Activated CD4-positive, alpha-beta T cell treated with anti-CD3 and anti-CD28 coated beads for 36 hours (primary cell): Measurements from ENCODE around the gene HDC. TPM values are rescaled to one million over a fixed set of nuclear protein-coding genes. Genes with fewer than 3 reads are reported as not detected.

ENCODE experiments used
- ATAC-seq: fragments of 200-7000 bp; cut with Tn5 transposase; one replicate; pipeline ENCODE4 v1.10.0; 2021; ENCODE audit warnings: mild to moderate bottlenecking, moderate library complexity
- CTCF ChIA-PET: fragments of 350-600 bp; sonication (Branson Sonifier 250); formaldehyde crosslinking; loops from one replicate; lab custom pipeline; 2021; ENCODE audit warnings: antibody characterized with exemption; lab: Charles Lee
- POLR2A ChIA-PET: fragments of 350-600 bp; sonication (Branson Sonifier 250); formaldehyde crosslinking; loops from one replicate; lab custom pipeline; 2021; ENCODE audit warnings: antibody characterized with exemption, inconsistent platforms; lab: Charles Lee
- DNase-seq: peaks from one replicate; pipeline ENCODE4 v3.0.0-alpha.2; 2020
- H3K27ac Mint-ChIP-seq: one replicate; pipeline ENCODE4 v1.8.0; 2021; ENCODE audit warnings: mixed read lengths
- H3K27me3 Mint-ChIP-seq: one replicate; pipeline ENCODE4 v1.8.0; 2021; ENCODE audit warnings: mixed read lengths
- H3K36me3 Mint-ChIP-seq: one replicate; pipeline ENCODE4 v1.8.0; 2021; ENCODE audit warnings: low read depth, mixed read lengths
- H3K4me1 Mint-ChIP-seq: one replicate; pipeline ENCODE4 v1.8.0; 2021; ENCODE audit warnings: mixed read lengths
- H3K4me3 Mint-ChIP-seq: one replicate; pipeline ENCODE4 v1.8.0; 2021; ENCODE audit warnings: mild to moderate bottlenecking, moderate library complexity, mixed read lengths
- H3K9me3 Mint-ChIP-seq: one replicate; pipeline ENCODE4 v1.8.0; 2021; ENCODE audit warnings: low read depth, mixed read lengths
- intact Hi-C, 2 experiments: fragments of 100-400 bp; cut with DNase I in 1 of 2; cut with micrococcal nuclease in 1 of 2; formaldehyde crosslinking; loops; one replicate each; pipeline versions ENCODE4 v1.14.2 to v1.15.1; 2022 to 2024; cut with DNase I, micrococcal nuclease
- total RNA-seq, 2 experiments: library from RNA; stranded (reverse); gene quantifications; one replicate each; pipeline ENCODE4 v1.2.3, GENCODE V29; 2021

HDC gene
- total RNA-seq, 2 experiments from 2014 or later: 0.18 to 0.32 TPM

DNA sequence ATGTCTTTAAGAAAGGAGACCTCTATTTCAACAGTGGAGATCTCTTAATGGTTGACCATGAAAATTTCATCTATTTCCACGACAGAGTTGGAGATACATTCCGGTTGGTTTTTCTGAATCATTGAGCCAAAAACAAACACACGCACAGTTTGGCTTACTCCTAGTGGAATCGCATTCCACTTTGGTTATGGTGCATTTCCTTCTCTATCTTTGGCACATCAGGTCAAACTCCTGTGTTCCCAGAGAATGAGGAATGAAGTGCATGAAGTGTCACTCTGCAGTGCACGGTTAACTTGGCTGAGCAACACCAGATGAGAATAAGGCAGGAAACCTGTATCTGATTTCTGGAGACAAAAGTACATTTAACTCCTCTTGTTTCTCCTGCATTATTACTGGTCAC lies 38.5 kb downstream of the HDC start:
- H3K27me3 Mint-ChIP-seq: no peaks in the 10 kb centered on the region
- ATAC-seq (no peak), DNase-seq (no peak)
- intact Hi-C loops: no loop called here
- no peaks in the 10 kb centered on the region for H3K4me1 Mint-ChIP-seq
- CTCF ChIA-PET: no interaction called here
- peaks cover 19% of the 10 kb centered on the region for H3K36me3 Mint-ChIP-seq
- H3K4me3 Mint-ChIP-seq: no peak overlapping the region
- H3K9me3 Mint-ChIP-seq: no peaks in the 10 kb centered on the region
- POLR2A ChIA-PET: no interaction called here
- H3K27ac Mint-ChIP-seq: no peak overlapping the region

DNA sequence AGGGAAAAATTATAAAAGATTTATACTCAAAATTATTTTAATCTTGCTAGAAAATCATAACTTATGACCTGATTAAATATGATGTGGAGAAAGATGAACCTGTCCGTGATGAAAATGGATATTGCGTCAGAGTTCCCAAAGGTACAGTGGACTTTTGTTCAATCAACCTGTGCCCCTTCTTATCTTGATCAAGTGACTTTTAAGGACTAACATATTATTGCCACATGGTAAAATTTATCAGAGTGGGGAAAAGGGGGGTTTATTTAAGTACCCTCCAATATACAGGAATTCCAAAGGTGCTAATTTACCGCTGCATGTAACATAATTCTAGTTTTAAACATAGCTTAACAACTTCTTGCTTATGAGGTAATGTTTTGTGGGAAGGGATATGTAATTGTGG lies 39.6 kb downstream of the HDC start:
- POLR2A ChIA-PET: no interaction called here
- no peaks in the 10 kb centered on the region for H3K27me3 Mint-ChIP-seq
- intact Hi-C loops: no loop called here
- ATAC-seq: no peak
- H3K9me3 Mint-ChIP-seq: no peaks in the 10 kb centered on the region
- H3K4me3 Mint-ChIP-seq: no peak overlapping the region
- DNase-seq: no peak
- no peaks in the 10 kb centered on the region for H3K4me1 Mint-ChIP-seq
- no peak overlapping the region for H3K27ac Mint-ChIP-seq
- H3K36me3 Mint-ChIP-seq: peaks cover 19% of the 10 kb centered on the region
- CTCF ChIA-PET: interaction anchor here (0.5 to 1.1 kb wide), 2 partner anchors 90 to 497 kb away, joined by 4 read pairs; no protein-coding TSS in a partner anchor

- intact Hi-C loops: no loop called here
- Mint-ChIP-seq H3K4me1 (peaks cover 2% of the 10 kb centered on the region), H3K36me3 (peaks cover 16% of the 10 kb centered on the region), H3K27ac (no peak overlapping the region), H3K9me3 (no peaks in the 10 kb centered on the region), H3K27me3 (no peaks in the 10 kb centered on the region), H3K4me3 (no peak overlapping the region)
- ChIA-PET CTCF (no interaction called here), POLR2A (no interaction called here)
- ATAC-seq: no peak
- no peak for DNase-seq
Observed at GRCh38 chr15:50225057-50225456, 40.5 kb downstream of the HDC start.

DNA sequence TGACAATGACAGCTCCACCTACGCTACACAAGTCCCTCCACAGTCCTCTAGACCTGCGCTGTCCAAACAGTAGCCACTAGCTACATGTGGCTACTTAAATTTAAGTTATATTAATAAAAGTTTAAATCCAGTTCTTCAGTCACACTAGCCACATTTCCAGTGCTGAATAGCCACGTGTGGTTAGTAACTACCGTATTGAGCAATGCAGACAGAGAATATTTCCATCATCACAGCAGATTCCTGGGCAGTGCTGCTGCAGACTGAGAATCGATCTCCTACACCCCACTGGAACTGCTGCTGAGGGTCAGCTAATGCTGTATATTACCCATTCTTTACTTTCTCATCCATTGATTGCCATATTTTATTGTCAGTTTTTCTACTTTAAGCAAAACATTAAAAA lies 40.9 kb downstream of the HDC start:
- Mint-ChIP-seq H3K4me3 (no peak overlapping the region), H3K4me1 (peaks cover 6% of the 10 kb centered on the region), H3K27me3 (no peaks in the 10 kb centered on the region), H3K9me3 (no peaks in the 10 kb centered on the region), H3K36me3 (peaks cover 16% of the 10 kb centered on the region), H3K27ac (no peak overlapping the region)
- ChIA-PET POLR2A (no interaction called here), CTCF (no interaction called here)
- no peak for DNase-seq
- intact Hi-C loops: no loop called here
- no peak for ATAC-seq

GRCh38 chr15:50222181-50222580 lies 43.3 kb downstream of the HDC start:
- H3K27ac Mint-ChIP-seq: no peak overlapping the region
- intact Hi-C loops: no loop called here

DNA sequence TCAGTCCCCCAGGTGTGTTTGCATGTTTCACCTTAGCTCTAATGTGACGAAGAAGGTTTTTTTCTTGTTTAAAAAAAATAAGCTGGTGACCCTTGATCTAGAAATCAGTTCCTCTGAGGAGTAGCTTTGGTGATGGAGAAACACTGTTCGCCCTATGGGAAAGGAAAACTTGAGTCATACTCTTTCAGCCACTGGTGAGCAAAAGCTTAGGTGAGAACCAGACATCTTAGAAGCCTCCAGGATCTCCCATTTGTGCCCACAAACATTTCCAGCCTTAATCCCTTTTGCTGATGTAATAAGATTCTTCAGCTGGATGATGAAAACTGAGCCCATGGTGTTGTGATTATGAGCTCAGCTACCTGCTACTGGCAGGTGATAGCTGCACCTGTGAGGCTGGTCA lies 45.7 kb downstream of the HDC start:
- H3K36me3 Mint-ChIP-seq: peaks cover 7% of the 10 kb centered on the region
- H3K4me3 Mint-ChIP-seq: no peak overlapping the region
- no peak for DNase-seq
- intact Hi-C loops: no loop called here
- H3K4me1 Mint-ChIP-seq: peaks cover 14% of the 10 kb centered on the region
- ChIA-PET CTCF (interaction anchor here (0.6 to 1.5 kb wide), 6 partner anchors 10 to 642 kb away, joined by 3 to 7 read pairs (median 3); no protein-coding TSS in a partner anchor), POLR2A (interaction anchor here (0.6 kb wide), 1 partner anchor 21 kb away, joined by 3 read pairs; no protein-coding TSS in a partner anchor)
- ATAC-seq: peak; percentile 70
- peaks cover 2% of the 10 kb centered on the region for H3K27me3 Mint-ChIP-seq
- peak overlapping the region; percentile 10 for H3K27ac Mint-ChIP-seq
- H3K9me3 Mint-ChIP-seq: no peaks in the 10 kb centered on the region

More at GRCh38 chr15:50222181-50222580, 43.3 kb downstream of the HDC start:
- Mint-ChIP-seq H3K4me3 (no peak overlapping the region), H3K9me3 (no peaks in the 10 kb centered on the region), H3K27me3 (no peaks in the 10 kb centered on the region), H3K36me3 (peaks cover 7% of the 10 kb centered on the region), H3K4me1 (peaks cover 14% of the 10 kb centered on the region)
- ATAC-seq (no peak), DNase-seq (no peak)
- CTCF ChIA-PET: no interaction called here
- POLR2A ChIA-PET: no interaction called here

GRCh38 chr15:50218691-50219090 lies 46.8 kb downstream of the HDC start:
- H3K36me3 Mint-ChIP-seq: peaks cover 5% of the 10 kb centered on the region
- H3K4me3 Mint-ChIP-seq: no peak overlapping the region
- no peak overlapping the region for H3K27ac Mint-ChIP-seq
- ChIA-PET CTCF (interaction anchor here (1.2 kb wide), 1 partner anchor 10 kb away, joined by 3 read pairs; no protein-coding TSS in a partner anchor), POLR2A (no interaction called here)
- H3K27me3 Mint-ChIP-seq: peaks cover 2% of the 10 kb centered on the region
- no peaks in the 10 kb centered on the region for H3K9me3 Mint-ChIP-seq
- intact Hi-C loops: no loop called here
- H3K4me1 Mint-ChIP-seq: peaks cover 14% of the 10 kb centered on the region
- no peak for ATAC-seq
- no peak for DNase-seq

DNA sequence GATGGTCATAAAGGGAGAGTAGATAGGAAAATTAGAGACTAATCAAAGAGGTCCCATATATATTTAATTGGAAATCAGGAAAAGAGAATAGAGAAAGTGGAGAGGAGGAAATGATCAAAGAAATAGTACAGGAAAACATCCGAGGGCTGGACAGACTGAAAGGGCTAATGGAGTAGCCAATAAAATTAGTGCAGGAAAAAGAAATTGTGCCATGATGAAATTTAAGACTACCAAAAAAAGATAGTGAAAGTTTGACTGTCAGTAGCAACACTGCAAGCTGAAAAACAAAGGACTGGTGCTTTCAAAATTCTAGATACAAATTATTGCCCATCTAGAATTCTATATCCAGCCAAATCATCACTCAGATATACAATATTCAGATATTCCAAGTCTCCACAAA lies 47.2 kb downstream of the HDC start:
- peaks cover under 1% of the 10 kb centered on the region for H3K36me3 Mint-ChIP-seq
- no peak for DNase-seq
- CTCF ChIA-PET: no interaction called here
- peaks cover 2% of the 10 kb centered on the region for H3K27me3 Mint-ChIP-seq
- ATAC-seq: no peak
- POLR2A ChIA-PET: interaction anchor here (0.6 kb wide), 1 partner anchor 76 kb away, joined by 3 read pairs; no protein-coding TSS in a partner anchor
- no peak overlapping the region for H3K4me3 Mint-ChIP-seq
- H3K27ac Mint-ChIP-seq: no peak overlapping the region
- intact Hi-C loops: no loop called here
- H3K9me3 Mint-ChIP-seq: no peaks in the 10 kb centered on the region
- H3K4me1 Mint-ChIP-seq: peaks cover 14% of the 10 kb centered on the region

DNA sequence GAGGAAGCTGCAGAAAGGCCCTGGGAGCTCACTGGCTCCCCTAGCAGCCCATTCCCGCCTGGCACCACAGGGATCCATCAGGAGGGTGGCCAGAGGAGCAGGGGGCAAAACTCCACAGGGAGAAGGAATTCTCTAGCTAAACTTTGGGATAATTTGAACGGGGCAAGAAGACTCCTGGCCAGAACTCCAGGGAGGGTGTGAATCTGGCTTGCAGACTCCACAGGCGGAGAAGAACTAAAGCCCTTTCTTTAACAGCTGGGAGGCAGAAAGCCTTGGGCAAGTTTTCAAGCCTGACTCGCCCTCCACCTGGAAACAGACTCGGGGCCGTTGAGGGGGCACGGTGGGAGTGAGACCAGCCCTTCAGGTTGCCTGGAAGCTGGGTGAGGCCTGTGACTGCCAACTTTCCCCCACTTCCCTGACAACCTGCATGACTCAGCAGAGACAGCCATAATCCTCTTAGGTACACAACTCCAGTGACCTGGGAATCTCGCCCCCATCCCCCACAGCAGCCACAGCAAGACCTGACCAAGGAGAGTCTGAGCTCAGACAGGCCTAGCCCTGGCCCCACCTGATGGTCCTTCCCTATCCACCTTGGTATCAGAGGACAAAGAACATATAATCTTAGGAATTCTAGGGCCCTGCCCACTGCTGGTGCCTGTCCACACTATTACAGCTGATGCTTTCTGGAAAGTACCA lies 54.9 kb downstream of the HDC start:
- ATAC-seq: no peak
- no peak for DNase-seq
- Mint-ChIP-seq H3K27ac (no peak overlapping the region), H3K9me3 (peaks cover 13% of the 10 kb centered on the region), H3K4me1 (no peaks in the 10 kb centered on the region), H3K27me3 (peaks cover 8% of the 10 kb centered on the region), H3K36me3 (peaks cover 47% of the 10 kb centered on the region), H3K4me3 (no peak overlapping the region)
- intact Hi-C loops: no loop called here
- ChIA-PET POLR2A (no interaction called here), CTCF (interaction anchor here (0.6 to 1.1 kb wide), 3 partner anchors 106 to 1407 kb away, joined by 3 read pairs; no protein-coding TSS in a partner anchor)

- no peak overlapping the region for H3K27ac Mint-ChIP-seq
- no peak overlapping the region for H3K4me3 Mint-ChIP-seq
- H3K9me3 Mint-ChIP-seq: peaks cover 13% of the 10 kb centered on the region
- no peak for DNase-seq
- POLR2A ChIA-PET: no interaction called here
- intact Hi-C loops: no loop called here
- ATAC-seq: no peak
- H3K36me3 Mint-ChIP-seq: peaks cover 54% of the 10 kb centered on the region
- H3K27me3 Mint-ChIP-seq: peaks cover 8% of the 10 kb centered on the region
- CTCF ChIA-PET: interaction anchor here (1.1 kb wide), 1 partner anchor 107 kb away, joined by 3 read pairs; no protein-coding TSS in a partner anchor
- no peaks in the 10 kb centered on the region for H3K4me1 Mint-ChIP-seq
Observed at GRCh38 chr15:50209809-50210208, 55.7 kb downstream of the HDC start.

- Mint-ChIP-seq H3K27ac (no peak overlapping the region), H3K27me3 (no peaks in the 10 kb centered on the region), H3K9me3 (no peaks in the 10 kb centered on the region), H3K36me3 (peaks cover 47% of the 10 kb centered on the region), H3K4me1 (no peaks in the 10 kb centered on the region), H3K4me3 (no peak overlapping the region)
- no peak for DNase-seq
- ATAC-seq: no peak
- intact Hi-C loops: no loop called here
- ChIA-PET POLR2A (no interaction called here), CTCF (no interaction called here)
Observed at GRCh38 chr15:50206020-50206419, 59.5 kb downstream of the HDC start.

GRCh38 chr15:50202003-50202402 lies 63.5 kb downstream of the HDC start:
- ChIA-PET POLR2A (no interaction called here), CTCF (no interaction called here)
- Mint-ChIP-seq H3K4me1 (no peaks in the 10 kb centered on the region), H3K4me3 (no peak overlapping the region), H3K27me3 (no peaks in the 10 kb centered on the region), H3K9me3 (no peaks in the 10 kb centered on the region), H3K27ac (no peak overlapping the region), H3K36me3 (peaks cover 27% of the 10 kb centered on the region)
- no peak for ATAC-seq
- DNase-seq: no peak
- intact Hi-C loops: no loop called here
